Smooth muscle cell (in vitro differentiated cells): Measurements from ENCODE around the gene ERN1. TPM values are rescaled to one million over a fixed set of nuclear protein-coding genes. Genes with fewer than 3 reads are reported as not detected.
"Not testable (repeated sequence)": the region's sequence is repeated elsewhere in the genome, so short reads cannot be mapped to it uniquely, and the experiment has no call there.

Experiments
- DNase-seq: peaks from one replicate; lab custom pipeline; 2025; ENCODE audit not compliant: unreplicated experiment; lab: John Stamatoyannopoulos, UW
- H2AFZ ChIP-seq: fragments of 200-600 bp; sonication (generic); 2 replicates; pipeline ENCODE4 v1.6.0; 2016; ENCODE audit warnings: antibody characterized with exemption, low read depth, mild to moderate bottlenecking
- H3F3A ChIP-seq: fragments of 200-600 bp; sonication (generic); 2 replicates; pipeline ENCODE4 v1.6.0; 2017; ENCODE audit warnings: antibody characterized with exemption, low read depth
- H3K27ac ChIP-seq: fragments of 200-600 bp; sonication (generic); 2 replicates; pipeline ENCODE4 v1.5.1; 2016; ENCODE audit warnings: low read depth, mild to moderate bottlenecking
- H3K27me3 ChIP-seq: fragments of 200-600 bp; sonication (generic); 2 replicates; pipeline ENCODE4 v1.6.1; 2016; ENCODE audit warnings: low read depth, mild to moderate bottlenecking
- H3K36me3 ChIP-seq: fragments of 200-600 bp; sonication (generic); 2 replicates; pipeline ENCODE4 v1.5.1; 2016; ENCODE audit warnings: low read depth
- H3K4me1 ChIP-seq: fragments of 200-600 bp; sonication (generic); 2 replicates; pipeline ENCODE4 v1.5.1; 2016; ENCODE audit warnings: low read depth
- H3K4me2 ChIP-seq: fragments of 200-600 bp; sonication (generic); 2 replicates; pipeline ENCODE4 v1.6.0; 2016; ENCODE audit warnings: mild to moderate bottlenecking
- H3K4me3 ChIP-seq: fragments of 200-600 bp; sonication (generic); 2 replicates; pipeline ENCODE4 v1.5.1; 2016; ENCODE audit warnings: mild to moderate bottlenecking
- H3K79me2 ChIP-seq: fragments of 200-600 bp; sonication (generic); 2 replicates; pipeline ENCODE4 v1.6.0; 2016; ENCODE audit warnings: low read depth, mild to moderate bottlenecking
- H3K9ac ChIP-seq: fragments of 200-600 bp; sonication (generic); 2 replicates; pipeline ENCODE4 v1.6.0; 2016; ENCODE audit warnings: low read depth
- H3K9me3 ChIP-seq: fragments of 200-600 bp; sonication (generic); replicated peaks from 2 replicates; pipeline ENCODE4 v1.5.1; 2016; ENCODE audit warnings: low read depth
- H4K20me1 ChIP-seq: fragments of 200-600 bp; sonication (generic); 2 replicates; pipeline ENCODE4 v1.6.0; 2016; ENCODE audit warnings: low read depth
- CTCF ChIP-seq: fragments of 200-600 bp; sonication (generic); IDR thresholded peaks from 2 replicates; pipeline ENCODE4 v1.5.1; 2017; ENCODE audit warnings: borderline replicate concordance, mild to moderate bottlenecking, antibody characterized with exemption; ENCODE audit not compliant: insufficient read depth, poor library complexity, severe bottlenecking
- WGBS: methylation state at CpG from one replicate; pipeline ENCODE4 v1.1.7; 2016; ENCODE audit warnings: low lambda C conversion rate; 5-methylcytosine and 5-hydroxymethylcytosine counted together
- polyA plus RNA-seq: library from polyadenylated mRNA; unstranded; fragments of >200 nt; fragmentation: Nextera tagmentation; extraction: Ambion mirVana; gene quantifications from 2 replicates; pipeline ENCODE4 v1.2.1, GENCODE V29; 2016
- total RNA-seq: library from RNA; depleted of rRNA; stranded (reverse); fragments of >200 nt; gene quantifications from 2 replicates; pipeline ENCODE4 v1.2.3, GENCODE V29; 2014

Gene ERN1
- total and polyA plus RNA-seq, 2 experiments from 2014 or later = 8.6 to 9.0 TPM

GRCh38 chr17:64171041-64171440, 41.1 kb upstream of the ERN1 start:
- H3K4me3 ChIP-seq = no peak overlapping the region
- no peak overlapping the region for H3K27ac ChIP-seq
- peaks cover 6% of the 10 kb centered on the region for H3F3A ChIP-seq
- H3K36me3 ChIP-seq = no peaks in the 10 kb centered on the region
- no peaks in the 10 kb centered on the region for H3K79me2 ChIP-seq
- no peaks in the 10 kb centered on the region for H3K27me3 ChIP-seq
- H3K9me3 ChIP-seq = no peaks in the 10 kb centered on the region
- no peaks in the 10 kb centered on the region for H4K20me1 ChIP-seq
- H2AFZ ChIP-seq = no peak overlapping the region
- no peaks in the 10 kb centered on the region for H3K4me1 ChIP-seq
- DNase-seq = no peak
- H3K9ac ChIP-seq = no peak overlapping the region
- TF ChIP-seq CTCF = no peak
- no peak overlapping the region for H3K4me2 ChIP-seq
- 89% methylated on average over 8 of the region's 8 CpGs for WGBS

- no peak for DNase-seq
- Histone ChIP-seq H3K4me2 (no peak overlapping the region), H3K79me2 (no peaks in the 10 kb centered on the region), H3K27ac (no peak overlapping the region), H3F3A (peaks cover 4% of the 10 kb centered on the region), H3K9ac (no peak overlapping the region), H4K20me1 (no peaks in the 10 kb centered on the region), H3K9me3 (no peaks in the 10 kb centered on the region), H3K4me1 (no peaks in the 10 kb centered on the region), H3K27me3 (no peaks in the 10 kb centered on the region), H3K36me3 (no peaks in the 10 kb centered on the region), H3K4me3 (no peak overlapping the region), H2AFZ (no peak overlapping the region)
- TF ChIP-seq CTCF = no peak
- 99% methylated on average over 3 of the region's 4 CpGs for WGBS
These were observed 40.3 kb upstream of the ERN1 start for GRCh38 chr17:64170286-64170685.

- H3F3A ChIP-seq, H3K9me3 ChIP-seq, H3K27ac ChIP-seq, H3K27me3 ChIP-seq, H3K79me2 ChIP-seq, H2AFZ ChIP-seq, H4K20me1 ChIP-seq, DNase-seq, H3K4me3 ChIP-seq, H3K9ac ChIP-seq, H3K36me3 ChIP-seq, H3K4me2 ChIP-seq, H3K4me1 ChIP-seq: not testable (repeated sequence)
- 96% methylated on average over 3 of the region's 3 CpGs for WGBS
These were observed 37.7 kb upstream of the ERN1 start for GRCh38 chr17:64167666-64168065.

GRCh38 chr17:64166876-64167275, 36.9 kb upstream of the ERN1 start:
- TF ChIP-seq CTCF = no peak
- H4K20me1 ChIP-seq = no peaks in the 10 kb centered on the region
- H3K4me1 ChIP-seq = no peaks in the 10 kb centered on the region
- no peak overlapping the region for H3K4me3 ChIP-seq
- no peak overlapping the region for H3K4me2 ChIP-seq
- H3F3A ChIP-seq = no peaks in the 10 kb centered on the region
- no peaks in the 10 kb centered on the region for H3K36me3 ChIP-seq
- H3K9ac ChIP-seq = no peak overlapping the region
- DNase-seq = no peak
- H3K79me2 ChIP-seq = no peaks in the 10 kb centered on the region
- H2AFZ ChIP-seq = no peak overlapping the region
- 98% methylated on average over 3 of the region's 3 CpGs for WGBS
- H3K9me3 ChIP-seq = no peaks in the 10 kb centered on the region
- H3K27ac ChIP-seq = no peak overlapping the region
- H3K27me3 ChIP-seq = no peaks in the 10 kb centered on the region
